ENCODE results near the gene RPS15. TPM values are rescaled to one million over a fixed set of nuclear protein-coding genes. Genes with fewer than 3 reads are reported as not detected.
"Not testable (repeated sequence)": the region's sequence is repeated elsewhere in the genome, so short reads cannot be mapped to it uniquely, and the experiment has no call there.

RPS15 gene
- polyA plus RNA-seq, 1 donor from 2014 or later: 3,226 TPM

DNA sequence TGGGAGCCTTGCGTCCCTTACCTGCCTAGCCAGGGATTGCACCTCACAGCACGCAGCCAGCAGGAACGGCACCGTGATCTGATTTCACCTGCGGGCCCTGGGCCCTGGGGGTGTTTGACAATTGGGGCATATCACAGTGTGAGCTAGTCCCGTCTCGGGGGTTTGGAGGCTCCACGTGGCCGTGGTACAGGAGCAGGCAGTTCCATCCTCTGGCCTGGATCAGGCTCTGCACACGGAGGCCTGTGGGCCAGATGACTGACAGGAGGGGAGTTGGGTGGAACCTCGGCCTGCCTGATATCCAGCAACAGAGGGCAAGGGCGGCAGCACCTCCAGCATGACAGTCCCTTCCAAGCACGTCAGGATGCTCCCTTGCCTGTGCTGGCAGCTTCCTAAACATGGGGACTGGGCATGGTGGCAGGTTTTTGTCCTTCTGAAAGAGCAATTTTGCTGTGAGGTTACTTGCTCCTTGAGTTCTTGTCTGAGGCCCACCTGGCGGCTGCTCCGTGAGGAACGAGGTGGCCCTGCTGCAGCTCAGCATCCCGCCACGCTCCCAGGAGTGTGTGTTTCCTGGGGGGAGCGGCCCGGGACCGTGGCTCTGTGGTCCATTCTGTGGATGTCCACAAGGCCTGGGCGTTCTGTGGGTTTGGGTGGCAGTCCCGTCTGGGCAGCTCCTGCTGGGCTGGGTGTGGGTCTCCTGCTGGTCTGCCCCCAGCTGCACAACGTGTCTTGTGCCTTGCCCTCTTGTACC, 6.3 kb upstream of the RPS15 start:
- H3K4me3 Mint-ChIP-seq: peak overlapping the region in 1 of 4 donors; percentile 17
- peak overlapping the region in 1 of 3 donors; percentile 35 for H3K27ac Mint-ChIP-seq
- H3K36me3 Mint-ChIP-seq: no peaks in the 10 kb centered on the region
- no peaks in the 10 kb centered on the region for H3K4me1 Mint-ChIP-seq
- H3K9me3 Mint-ChIP-seq: no peaks in the 10 kb centered on the region
- no peaks in the 10 kb centered on the region for H3K27me3 Mint-ChIP-seq

DNA sequence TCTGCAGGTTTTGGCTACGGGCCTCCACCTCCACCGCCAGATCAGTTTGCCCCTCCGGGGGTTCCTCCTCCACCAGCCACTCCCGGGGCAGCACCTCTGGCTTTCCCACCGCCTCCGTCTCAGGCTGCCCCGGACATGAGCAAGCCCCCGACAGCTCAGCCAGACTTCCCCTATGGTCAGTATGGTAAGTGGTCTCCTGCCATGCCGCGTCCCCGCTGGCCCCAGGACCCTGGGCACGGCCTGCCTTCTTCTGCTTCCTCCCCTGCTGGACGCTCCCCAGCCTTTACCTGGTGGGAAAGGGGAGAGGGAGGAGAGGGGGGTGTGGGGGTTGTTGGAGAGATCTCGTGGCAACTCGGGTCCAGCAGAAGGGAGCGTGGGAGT, 5.7 kb upstream of the RPS15 start:
- Mint-ChIP-seq H3K4me3 (peak overlapping the region in 1 of 4 donors; percentile 17), H3K27me3 (no peaks in the 10 kb centered on the region)

DNA sequence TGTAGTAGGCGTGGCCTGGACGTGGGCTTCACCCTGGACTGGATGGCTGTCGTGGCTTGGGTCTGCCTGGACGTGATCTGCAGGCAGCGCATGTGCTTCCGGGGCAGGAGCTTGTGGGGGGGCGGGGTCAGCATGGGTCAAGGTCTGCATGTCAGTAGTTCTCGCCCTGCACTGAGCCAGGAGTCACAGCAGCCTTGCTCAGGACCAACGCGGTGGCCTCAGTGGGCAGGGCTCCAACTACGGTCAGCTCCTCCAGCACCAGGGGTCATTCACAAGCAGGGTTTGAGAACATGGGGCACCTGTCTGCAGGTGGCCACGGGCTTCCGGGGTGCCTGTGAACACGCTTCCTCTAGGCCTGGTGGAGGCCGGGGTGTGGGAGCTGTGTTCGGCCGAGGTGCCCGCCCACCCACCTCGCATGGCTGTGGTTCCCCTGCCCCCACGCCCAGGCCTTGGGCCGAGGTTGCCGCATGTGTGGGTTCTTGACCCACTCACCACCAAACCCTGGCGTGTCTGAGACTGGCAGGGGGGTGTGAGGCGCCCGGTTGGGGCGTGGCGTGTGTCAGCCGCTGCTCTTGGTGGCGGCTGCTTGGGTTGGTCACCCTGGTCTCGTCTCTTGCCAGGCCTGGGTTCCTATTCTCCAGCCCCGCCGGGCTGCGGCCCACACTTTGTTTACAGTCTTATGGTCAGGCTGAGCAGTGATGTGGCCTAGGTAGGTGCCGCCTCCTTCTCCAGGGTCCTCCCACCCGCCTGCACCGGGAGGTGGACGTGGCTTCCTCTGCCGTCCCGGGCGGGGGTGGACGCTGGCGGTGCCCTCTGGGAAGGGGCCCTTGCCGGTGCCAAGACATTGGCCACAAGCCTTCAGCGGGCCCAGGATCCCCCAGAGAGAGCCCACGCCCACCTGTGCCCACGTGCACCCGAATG, 4.8 kb upstream of the RPS15 start:
- Mint-ChIP-seq H3K36me3 (peaks cover 2% of the 10 kb centered on the region), H3K27ac (no peak overlapping the region), H3K9me3 (no peaks in the 10 kb centered on the region), H3K4me3 (no peak overlapping the region), H3K27me3 (no peaks in the 10 kb centered on the region), H3K4me1 (peaks cover 0 to 5% (median 5%) of the 10 kb centered on the region in 3 donors)

More for the DNA sequence above, 5.7 kb upstream of the RPS15 start:
- H3K9me3 Mint-ChIP-seq: no peaks in the 10 kb centered on the region
- H3K36me3 Mint-ChIP-seq: no peaks in the 10 kb centered on the region
- H3K27ac Mint-ChIP-seq: no peak overlapping the region
- H3K4me1 Mint-ChIP-seq: no peaks in the 10 kb centered on the region

DNA sequence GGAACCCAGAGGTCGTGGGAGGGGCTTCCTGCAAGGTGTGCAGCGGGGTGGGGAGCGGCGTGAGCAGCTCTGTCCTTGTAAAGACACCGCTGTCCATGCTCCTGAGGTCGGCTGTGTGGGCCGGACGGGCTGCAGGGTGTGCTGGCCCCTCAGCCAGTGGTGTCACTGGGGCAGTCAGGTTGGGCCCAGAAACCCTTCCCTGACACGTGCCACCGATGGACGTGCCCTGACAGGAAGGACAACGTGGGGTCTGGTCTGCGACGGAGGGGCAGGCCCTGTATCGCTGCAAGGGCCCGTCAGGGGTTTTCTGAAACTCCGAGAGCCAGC, 4.2 kb upstream of the RPS15 start:
- no peak overlapping the region for H3K4me3 Mint-ChIP-seq
- H3K4me1 Mint-ChIP-seq: peaks cover 0 to 5% (median 5%) of the 10 kb centered on the region in 3 donors
- H3K27me3 Mint-ChIP-seq: no peaks in the 10 kb centered on the region
- H3K9me3 Mint-ChIP-seq: no peaks in the 10 kb centered on the region
- H3K27ac Mint-ChIP-seq: no peak overlapping the region
- peaks cover 2% of the 10 kb centered on the region for H3K36me3 Mint-ChIP-seq

DNA sequence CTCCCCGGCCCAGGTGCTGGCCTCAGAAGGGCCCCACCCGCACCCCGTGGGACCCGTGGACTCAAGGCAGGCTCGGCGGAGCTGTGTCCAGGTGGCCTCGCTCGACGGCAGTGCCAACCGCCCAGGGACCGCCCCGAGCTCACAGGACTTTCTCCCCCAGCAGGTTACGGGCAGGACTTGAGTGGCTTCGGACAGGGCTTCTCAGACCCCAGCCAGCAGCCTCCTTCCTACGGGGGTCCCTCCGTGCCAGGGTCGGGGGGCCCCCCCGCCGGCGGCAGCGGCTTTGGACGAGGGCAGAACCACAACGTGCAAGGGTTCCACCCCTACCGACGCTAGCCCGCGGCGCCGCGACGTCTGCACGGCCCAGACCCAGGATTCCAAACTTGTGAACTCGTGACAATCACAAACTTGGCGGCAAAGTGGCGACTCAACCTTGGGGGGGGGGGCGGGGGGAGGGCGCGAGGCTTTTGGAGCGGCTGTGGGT, 3.6 kb upstream of the RPS15 start:
- Mint-ChIP-seq H3K9me3 (no peaks in the 10 kb centered on the region), H3K27me3 (peaks cover under 1% of the 10 kb centered on the region), H3K4me3 (no peak overlapping the region), H3K4me1 (peaks cover 3 to 5% (median 5%) of the 10 kb centered on the region in 3 donors), H3K36me3 (peaks cover 2% of the 10 kb centered on the region), H3K27ac (no peak overlapping the region)

DNA sequence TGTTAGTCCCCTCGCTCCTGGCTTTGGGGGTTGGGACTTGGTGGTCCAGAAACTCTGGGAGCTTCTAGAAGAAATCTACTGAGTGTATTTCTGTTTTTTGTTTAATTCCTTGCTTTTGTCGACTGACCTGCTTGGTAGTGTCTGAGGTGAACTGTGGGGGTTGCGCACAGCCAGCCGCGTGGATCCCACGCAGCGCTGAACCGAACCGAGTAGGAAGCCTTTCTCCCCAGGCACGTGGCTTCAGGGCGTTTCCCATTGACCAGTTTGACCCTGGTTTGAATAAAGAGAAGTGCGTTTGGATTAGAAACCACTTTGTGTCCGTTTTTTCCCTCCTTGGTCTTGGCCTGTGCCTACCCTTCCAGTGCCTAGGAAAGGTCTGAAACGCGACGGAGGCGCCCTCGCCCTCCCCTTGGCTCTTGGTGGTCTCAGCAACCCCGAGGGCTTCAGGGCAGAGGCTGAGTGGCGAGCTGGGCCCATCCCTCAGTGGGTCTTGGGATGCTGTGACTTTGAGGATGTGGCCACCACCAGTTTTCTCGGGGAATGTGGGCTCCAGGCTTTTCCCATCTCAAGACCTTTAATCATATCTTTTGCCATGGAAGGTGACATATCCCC, 2.7 kb upstream of the RPS15 start:
- Mint-ChIP-seq H3K36me3 (peaks cover 6% of the 10 kb centered on the region), H3K4me3 (no peak overlapping the region), H3K4me1 (peaks cover 5 to 8% (median 5%) of the 10 kb centered on the region in 3 donors), H3K27ac (peak overlapping the region in 2 of 3 donors; percentile 28 to 59), H3K27me3 (peaks cover 2% of the 10 kb centered on the region), H3K9me3 (no peaks in the 10 kb centered on the region)

DNA sequence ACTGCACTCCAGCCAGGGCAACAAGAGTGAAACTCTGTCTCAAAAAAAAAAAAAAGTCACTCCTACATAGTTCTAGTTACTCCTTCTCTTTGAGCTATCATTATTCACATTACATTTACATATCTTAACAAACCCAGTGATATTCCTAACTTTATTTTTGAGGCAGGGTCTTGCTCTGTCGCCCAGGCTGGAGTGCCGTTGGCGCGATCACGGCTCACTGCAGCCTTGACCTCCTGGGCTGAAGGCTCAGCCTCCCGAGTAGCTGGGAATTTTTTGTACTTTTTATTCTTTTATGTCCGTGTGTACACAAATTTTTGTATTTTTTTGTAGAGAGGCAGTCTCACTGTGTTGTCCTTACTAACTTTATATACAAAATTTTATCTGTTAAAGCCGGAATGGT, 587 bp upstream of the RPS15 start:
- peaks cover 5 to 14% (median 10%) of the 10 kb centered on the region in 3 donors for H3K4me1 Mint-ChIP-seq
- peak overlapping the region in 3 of 4 donors; percentile 16 to 98 (median 90) for H3K4me3 Mint-ChIP-seq
- H3K9me3 Mint-ChIP-seq: no peaks in the 10 kb centered on the region
- peaks cover 2% of the 10 kb centered on the region for H3K27me3 Mint-ChIP-seq
- H3K36me3 Mint-ChIP-seq: peaks cover 6% of the 10 kb centered on the region
- peak overlapping the region; percentile 92 to 99 (median 98) for H3K27ac Mint-ChIP-seq

DNA sequence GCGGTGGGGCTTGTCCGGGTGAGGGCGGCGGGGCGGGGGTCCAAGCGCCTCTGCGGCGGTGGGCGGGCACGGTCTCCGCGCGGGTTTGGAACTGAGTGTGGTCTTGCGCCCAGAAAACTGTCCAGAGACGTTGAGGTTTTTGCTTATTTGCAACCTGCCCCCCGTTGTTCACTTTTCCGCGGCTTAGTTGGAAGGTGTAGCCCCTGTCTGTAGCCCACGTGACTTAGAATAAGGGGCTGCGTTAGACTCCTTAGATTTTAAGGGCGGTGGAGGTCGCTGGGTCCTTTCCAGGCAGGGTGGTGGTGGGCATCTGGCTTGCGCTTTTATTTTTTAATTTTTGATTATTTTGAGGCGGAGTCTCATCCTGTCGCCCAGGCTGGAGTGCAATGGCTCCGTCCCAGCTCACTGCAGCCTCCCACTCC, 748 bp downstream of the RPS15 start:
- no peaks in the 10 kb centered on the region for H3K9me3 Mint-ChIP-seq
- H3K27me3 Mint-ChIP-seq: peaks cover 2% of the 10 kb centered on the region
- peak overlapping the region; percentile 90 to 99 (median 98) for H3K4me3 Mint-ChIP-seq
- H3K4me1 Mint-ChIP-seq: peaks cover 5 to 16% (median 10%) of the 10 kb centered on the region in 3 donors
- peak overlapping the region; percentile 78 to 98 (median 92) for H3K27ac Mint-ChIP-seq
- peaks cover 6% of the 10 kb centered on the region for H3K36me3 Mint-ChIP-seq

DNA sequence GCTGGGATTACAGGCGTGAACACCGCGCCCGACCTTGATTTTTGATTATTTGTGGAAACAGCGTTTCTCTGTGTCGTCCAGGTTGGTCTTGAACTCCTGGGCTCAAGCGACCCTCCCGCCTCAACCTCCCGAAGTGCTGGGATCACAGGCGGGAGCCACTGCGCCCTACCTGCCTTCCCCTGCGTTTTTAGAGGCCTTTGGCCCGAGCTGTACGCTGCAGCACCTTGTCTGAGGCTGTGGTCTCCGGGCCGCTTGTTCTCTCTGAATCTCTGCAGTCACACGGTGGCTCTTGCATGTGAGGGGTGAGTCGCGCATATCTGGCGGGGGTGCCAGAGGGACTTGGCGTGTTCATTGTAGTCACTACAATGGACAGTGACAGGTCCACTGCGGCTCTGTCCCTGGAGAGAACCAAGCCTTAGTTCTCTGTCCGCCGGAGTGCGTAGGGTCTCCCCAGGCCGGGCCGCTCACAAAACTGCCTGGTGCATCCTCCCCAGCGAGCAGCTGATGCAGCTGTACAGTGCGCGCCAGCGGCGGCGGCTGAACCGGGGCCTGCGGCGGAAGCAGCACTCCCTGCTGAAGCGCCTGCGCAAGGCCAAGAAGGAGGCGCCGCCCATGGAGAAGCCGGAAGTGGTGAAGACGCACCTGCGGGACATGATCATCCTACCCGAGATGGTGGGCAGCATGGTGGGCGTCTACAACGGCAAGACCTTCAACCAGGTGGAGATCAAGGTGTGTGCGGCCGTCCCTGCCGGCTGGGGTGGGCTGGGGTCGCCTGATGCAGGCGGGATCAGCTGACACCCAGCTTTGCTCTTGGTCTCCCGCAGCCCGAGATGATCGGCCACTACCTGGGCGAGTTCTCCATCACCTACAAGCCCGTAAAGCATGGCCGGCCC, 1.6 kb downstream of the RPS15 start:
- H3K27me3 Mint-ChIP-seq, H3K9me3 Mint-ChIP-seq, H3K36me3 Mint-ChIP-seq: not testable (repeated sequence)
- Mint-ChIP-seq H3K4me1 (peaks cover 8 to 16% (median 10%) of the 10 kb centered on the region in 3 donors), H3K4me3 (peak overlapping the region; percentile 90 to 99 (median 98)), H3K27ac (peak overlapping the region; percentile 53 to 92 (median 90))

DNA sequence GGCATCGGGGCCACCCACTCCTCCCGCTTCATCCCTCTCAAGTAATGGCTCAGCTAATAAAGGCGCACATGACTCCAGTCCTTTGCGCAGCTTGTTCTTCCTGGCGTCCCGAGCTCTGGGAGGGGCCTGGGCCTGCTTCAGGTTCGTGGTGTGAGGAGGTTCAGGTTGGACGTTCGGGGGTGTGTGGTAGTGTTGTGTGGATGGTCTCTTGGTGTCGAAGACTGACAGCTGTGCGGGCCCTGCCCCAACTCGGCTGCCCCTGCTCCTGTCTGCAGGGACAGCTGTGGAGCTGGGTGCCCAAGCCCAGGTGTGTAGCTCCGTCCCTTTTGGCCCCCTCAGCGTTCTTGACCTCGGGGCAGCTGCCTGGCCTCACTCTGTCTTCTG, 2.2 kb downstream of the RPS15 start:
- no peaks in the 10 kb centered on the region for H3K9me3 Mint-ChIP-seq
- H3K36me3 Mint-ChIP-seq: peaks cover 6% of the 10 kb centered on the region
- peak overlapping the region in 2 of 3 donors; percentile 90 for H3K27ac Mint-ChIP-seq
- peaks cover 10 to 16% (median 10%) of the 10 kb centered on the region in 3 donors for H3K4me1 Mint-ChIP-seq
- H3K27me3 Mint-ChIP-seq: peaks cover 3% of the 10 kb centered on the region
- peak overlapping the region; percentile 43 to 99 (median 84) for H3K4me3 Mint-ChIP-seq

DNA sequence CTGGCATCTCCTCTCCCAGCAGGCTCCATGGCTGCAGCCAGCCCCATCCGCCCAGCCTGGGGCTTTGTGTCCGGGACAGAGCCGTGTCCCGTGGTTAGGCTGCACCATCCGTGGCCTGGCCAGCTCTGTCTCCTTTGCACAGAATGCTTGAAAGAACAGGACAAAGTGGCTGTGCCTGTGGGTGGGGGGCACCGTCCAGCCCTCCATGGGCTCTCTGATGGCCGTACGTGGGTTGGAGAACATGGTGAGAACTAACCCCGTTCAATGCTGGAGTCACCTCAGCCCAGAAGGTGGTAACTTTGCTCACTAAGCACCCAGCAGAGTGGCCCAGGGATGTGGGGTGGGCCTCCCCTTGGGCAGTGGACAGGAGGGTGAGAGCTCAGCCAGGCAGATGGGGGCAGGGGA, 2.8 kb downstream of the RPS15 start:
- H3K4me1 Mint-ChIP-seq: peaks cover 10 to 16% (median 10%) of the 10 kb centered on the region in 3 donors
- peak overlapping the region in 2 of 3 donors; percentile 90 for H3K27ac Mint-ChIP-seq
- peaks cover 5% of the 10 kb centered on the region for H3K27me3 Mint-ChIP-seq
- no peaks in the 10 kb centered on the region for H3K9me3 Mint-ChIP-seq
- peak overlapping the region; percentile 12 to 90 (median 42) for H3K4me3 Mint-ChIP-seq
- peaks cover 6% of the 10 kb centered on the region for H3K36me3 Mint-ChIP-seq

DNA sequence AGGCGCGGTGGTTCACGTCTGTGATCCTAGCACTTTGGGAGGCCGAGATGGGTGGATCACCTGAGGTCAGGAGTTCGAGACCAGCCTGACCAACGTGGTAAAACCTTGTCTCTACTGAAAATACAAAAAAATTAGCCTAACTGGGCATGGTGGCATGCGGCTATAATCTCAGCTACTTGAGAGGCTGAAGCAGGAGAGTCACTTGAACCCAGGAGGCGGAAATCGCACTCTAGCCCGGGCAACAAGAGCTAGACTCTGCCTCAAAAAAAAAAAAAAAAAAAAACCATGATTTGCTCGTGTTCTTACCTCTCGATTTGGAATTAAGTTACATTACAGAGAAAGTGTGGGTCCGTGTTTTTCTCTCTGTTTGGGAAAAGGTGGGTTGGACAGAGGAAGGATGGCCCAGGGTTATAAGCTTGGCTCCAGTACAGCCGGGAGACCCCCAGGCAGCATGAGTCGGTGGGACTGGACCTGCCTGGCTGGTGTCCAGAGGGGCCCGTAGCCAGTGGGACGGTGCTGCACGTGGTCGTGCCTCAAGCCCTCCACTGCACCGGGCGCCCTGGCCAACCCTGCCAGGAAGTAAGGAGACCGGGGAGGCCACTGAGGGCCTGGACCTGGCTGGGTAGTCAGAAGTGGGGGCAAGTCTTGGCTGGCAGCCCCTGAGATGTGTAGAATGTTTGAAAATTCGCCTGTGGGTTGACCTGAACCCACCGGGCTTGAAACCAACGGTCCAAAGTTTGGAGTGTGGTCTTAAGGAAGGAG, 3.7 kb downstream of the RPS15 start:
- Mint-ChIP-seq H3K36me3 (peaks cover 6% of the 10 kb centered on the region), H3K27me3 (peaks cover 7% of the 10 kb centered on the region), H3K9me3 (no peaks in the 10 kb centered on the region), H3K4me3 (peak overlapping the region in 3 of 4 donors; percentile 48 to 90 (median 51)), H3K4me1 (peaks cover 10 to 16% (median 10%) of the 10 kb centered on the region in 3 donors), H3K27ac (peak overlapping the region in 2 of 3 donors; percentile 65 to 90)

DNA sequence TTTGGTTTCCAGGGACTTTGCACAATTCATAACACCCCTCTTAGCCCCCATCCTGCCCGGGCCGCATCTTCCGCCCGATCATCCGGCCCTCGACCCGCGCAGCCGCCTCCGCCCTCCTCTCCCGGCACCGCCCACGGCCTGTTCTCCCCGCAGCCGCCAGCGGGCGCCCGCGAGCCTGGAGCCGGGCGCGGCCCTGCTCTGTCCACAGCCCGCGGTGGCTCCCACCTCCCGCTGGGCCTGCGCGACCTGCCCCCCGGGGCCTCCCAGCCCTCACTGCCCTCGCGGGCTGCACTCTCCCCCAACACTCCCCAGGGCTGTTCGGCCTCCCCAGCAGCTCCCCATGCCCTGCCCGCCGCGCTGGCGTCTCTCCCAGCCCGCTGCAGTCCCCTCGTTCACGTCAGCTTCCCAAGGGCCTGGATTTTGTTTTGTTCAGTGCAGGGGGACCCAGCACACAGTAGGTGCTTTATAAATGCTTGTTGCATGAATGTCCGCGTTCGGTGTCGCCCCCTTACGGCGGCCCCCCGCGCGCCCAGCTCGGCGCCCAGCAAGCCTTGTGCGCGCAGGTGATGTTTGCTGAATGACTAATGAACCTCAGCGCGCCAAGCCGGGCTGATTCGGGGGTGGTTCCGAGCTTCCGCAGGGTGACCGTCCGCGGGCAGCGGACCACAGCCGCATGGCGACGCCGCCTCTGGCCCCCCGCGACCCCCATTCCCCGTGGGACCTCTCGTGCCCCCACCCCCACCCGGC, 7.2 kb downstream of the RPS15 start:
- peak overlapping the region; percentile 59 to 90 (median 63) for H3K27ac Mint-ChIP-seq
- H3K9me3 Mint-ChIP-seq: no peaks in the 10 kb centered on the region
- H3K4me3 Mint-ChIP-seq: peak overlapping the region; percentile 79 to 91 (median 85)
- H3K4me1 Mint-ChIP-seq: peaks cover 8 to 11% (median 11%) of the 10 kb centered on the region in 3 donors
- peaks cover 2% of the 10 kb centered on the region for H3K36me3 Mint-ChIP-seq
- peaks cover 25% of the 10 kb centered on the region for H3K27me3 Mint-ChIP-seq
